CD4-positive, CD25-positive, alpha-beta regulatory T cell (primary cell): ENCODE data around the gene GLRA3. TPM values are rescaled to one million over a fixed set of nuclear protein-coding genes. Genes with fewer than 3 reads are reported as not detected.

Experiments used
- ATAC-seq, 2 donors: fragments of 150-1000 bp; cut with Tn5 transposase; one replicate each; pipeline ENCODE4 v1.10.0; 2021; ENCODE audit warnings: low read depth in 2 of 2, moderate number of reproducible peaks in 2 of 2, moderate library complexity in 1 of 2
- DNase-seq, 3 donors: peaks; one replicate each; pipeline versions ENCODE4 v3.0.0 to v3.0.0-alpha.2; 2012 to 2022; ENCODE audit warnings: mixed read lengths in 1 of 3
- H3K27ac ChIP-seq: one replicate; pipeline ENCODE4 v1.7.0; 2013; ENCODE audit warnings: mild to moderate bottlenecking, low read length; ENCODE audit not compliant: insufficient read depth, poor library complexity, severe bottlenecking
- H3K27me3 ChIP-seq: one replicate; pipeline ENCODE4 v1.7.0; 2013; ENCODE audit warnings: low read length; ENCODE audit not compliant: control insufficient read depth, insufficient read depth
- H3K36me3 ChIP-seq: one replicate; pipeline ENCODE4 v1.7.0; 2013; ENCODE audit warnings: mild to moderate bottlenecking, low read length, moderate library complexity; ENCODE audit not compliant: control insufficient read depth, insufficient read depth
- H3K4me1 ChIP-seq: 2 replicates; pipeline ENCODE4 v1.7.0; 2013; ENCODE audit warnings: mild to moderate bottlenecking, low read length; ENCODE audit not compliant: insufficient read depth, control insufficient read depth, poor library complexity, severe bottlenecking
- H3K4me3 ChIP-seq: one replicate; pipeline ENCODE4 v1.7.0; 2013; ENCODE audit warnings: low read depth, mild to moderate bottlenecking, low read length, moderate library complexity
- H3K9me3 ChIP-seq, 2 experiments: 1 replicate in 1 of 2; 2 replicates in 1 of 2; pipeline ENCODE4 v1.7.0; 2013; ENCODE audit warnings: low read length in 2 of 2, mild to moderate bottlenecking in 1 of 2, moderate library complexity in 1 of 2; ENCODE audit not compliant: control insufficient read depth in 2 of 2
- H3K27ac Mint-ChIP-seq, 3 donors: one replicate each; pipeline ENCODE4 v1.8.0; 2020 to 2022; ENCODE audit warnings: mild to moderate bottlenecking in 3 of 3, mixed read lengths in 3 of 3, moderate library complexity in 2 of 3
- H3K27me3 Mint-ChIP-seq: one replicate; pipeline ENCODE4 v1.8.0; 2022; ENCODE audit warnings: mild to moderate bottlenecking, mixed read lengths
- H3K36me3 Mint-ChIP-seq: one replicate; pipeline ENCODE4 v1.8.0; 2020; ENCODE audit warnings: mixed read lengths
- H3K4me1 Mint-ChIP-seq, 4 donors: one replicate each; pipeline ENCODE4 v1.8.0; 2020 to 2022; ENCODE audit warnings: mixed read lengths in 4 of 4, mild to moderate bottlenecking in 1 of 4
- H3K4me3 Mint-ChIP-seq, 4 donors: one replicate each; pipeline ENCODE4 v1.8.0; 2020 to 2022; ENCODE audit warnings: mild to moderate bottlenecking in 4 of 4, mixed read lengths in 4 of 4, moderate library complexity in 3 of 4
- H3K9me3 Mint-ChIP-seq, 7 donors: one replicate each; pipeline ENCODE4 v1.8.0; 2020 to 2022; ENCODE audit warnings: mixed read lengths in 7 of 7, mild to moderate bottlenecking in 3 of 7, moderate library complexity in 2 of 7
- polyA plus RNA-seq, 4 donors: library from polyadenylated mRNA; unstranded; fragments of 300-500 nt; fragmentation: Illumina TruSeq; gene quantifications; one replicate each; pipeline ENCODE4 v1.2.3, GENCODE V29; 2021
- total RNA-seq: library from RNA; stranded (reverse); gene quantifications from one replicate; pipeline ENCODE4 v1.2.3, GENCODE V29; 2022

Gene GLRA3
- total and polyA plus RNA-seq, 5 donors from 2014 or later = not detected

DNA sequence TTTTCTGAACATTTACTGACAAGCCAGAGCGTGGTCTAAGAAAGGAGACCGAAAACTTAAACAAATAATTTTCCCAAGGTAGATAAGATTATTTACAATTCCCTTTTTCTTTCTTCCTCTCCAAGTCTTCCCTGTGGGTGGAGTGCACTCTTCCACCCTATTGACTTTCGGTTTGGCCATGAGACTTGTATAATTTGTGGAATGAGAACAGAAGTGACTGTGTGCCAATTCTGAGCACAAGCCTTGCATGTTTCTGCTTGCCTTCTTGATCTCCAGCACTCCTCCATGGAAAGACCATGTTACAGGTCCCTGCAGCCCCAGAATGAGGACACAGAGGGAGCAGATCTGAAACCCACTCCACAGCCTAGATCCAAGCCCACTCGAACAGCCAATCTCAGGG is 156.8 kb downstream of the GLRA3 start:
- H3K4me3 Mint-ChIP-seq = no peak overlapping the region
- ATAC-seq = no peak

DNA sequence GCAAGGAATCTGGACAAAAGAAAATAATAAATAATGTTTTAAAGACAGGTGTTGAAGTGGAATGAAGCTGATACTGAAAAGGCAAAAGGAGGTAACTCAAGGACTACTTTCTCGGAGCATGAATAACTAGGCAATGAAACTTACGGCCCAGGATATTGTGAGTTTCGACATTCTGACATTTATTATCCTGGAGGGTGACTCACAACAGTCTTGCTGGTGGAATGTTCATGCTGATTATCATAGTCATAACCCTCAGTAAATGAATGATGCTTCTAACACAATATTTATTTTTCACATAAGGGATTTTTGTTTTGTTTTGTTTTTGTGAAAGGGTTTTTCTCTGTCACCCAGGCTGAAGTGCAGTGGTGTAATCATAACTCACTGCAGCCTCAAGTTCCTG is 159.8 kb downstream of the GLRA3 start:
- H3K9me3 ChIP-seq = no peaks in the 10 kb centered on the region
- no peak overlapping the region for H3K4me3 Mint-ChIP-seq
- H3K4me3 ChIP-seq = no peak overlapping the region
- H3K4me1 Mint-ChIP-seq = no peaks in the 10 kb centered on the region
- H3K9me3 Mint-ChIP-seq = peaks cover 0 to 1% (median 0%) of the 10 kb centered on the region in 7 donors
- ATAC-seq = no peak
- H3K27me3 ChIP-seq = no peaks in the 10 kb centered on the region
- peaks cover 26% of the 10 kb centered on the region for H3K27me3 Mint-ChIP-seq
- DNase-seq = no peak
- H3K27ac ChIP-seq = no peak overlapping the region
- no peaks in the 10 kb centered on the region for H3K36me3 ChIP-seq
- no peaks in the 10 kb centered on the region for H3K4me1 ChIP-seq
- no peak overlapping the region for H3K27ac Mint-ChIP-seq
- H3K36me3 Mint-ChIP-seq = no peaks in the 10 kb centered on the region

More for the DNA sequence above, 156.8 kb downstream of the GLRA3 start:
- Mint-ChIP-seq H3K27me3 (peaks cover 19% of the 10 kb centered on the region), H3K4me1 (no peaks in the 10 kb centered on the region), H3K9me3 (no peaks in the 10 kb centered on the region), H3K36me3 (no peaks in the 10 kb centered on the region), H3K27ac (no peak overlapping the region)
- Histone ChIP-seq H3K9me3 (no peaks in the 10 kb centered on the region), H3K36me3 (no peaks in the 10 kb centered on the region), H3K4me3 (no peak overlapping the region), H3K4me1 (no peaks in the 10 kb centered on the region), H3K27me3 (no peaks in the 10 kb centered on the region), H3K27ac (no peak overlapping the region)
- no peak for DNase-seq

DNA sequence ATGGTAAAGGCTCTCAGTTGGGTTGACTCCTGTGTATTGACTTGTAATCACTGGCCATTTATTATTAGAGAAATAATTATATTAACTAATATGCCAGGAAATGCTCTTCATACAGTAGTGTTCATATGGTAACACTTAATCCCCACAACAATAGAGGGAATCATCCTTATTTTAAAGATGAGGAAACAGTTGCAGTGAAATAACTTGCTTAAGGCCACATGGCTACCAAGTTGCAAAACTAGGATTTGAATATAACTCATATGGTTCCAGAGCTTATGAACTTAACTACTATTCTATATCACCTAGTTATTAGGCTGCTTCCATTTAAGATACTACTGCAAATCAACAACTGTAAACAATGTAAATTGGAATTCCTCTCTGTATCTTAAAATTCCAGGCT is 163.2 kb downstream of the GLRA3 start:
- H3K36me3 ChIP-seq = no peaks in the 10 kb centered on the region
- Mint-ChIP-seq H3K4me3 (no peak overlapping the region), H3K9me3 (peaks cover 0 to 4% (median 0%) of the 10 kb centered on the region in 7 donors), H3K4me1 (no peaks in the 10 kb centered on the region), H3K27ac (no peak overlapping the region), H3K27me3 (peaks cover 21% of the 10 kb centered on the region), H3K36me3 (no peaks in the 10 kb centered on the region)
- no peaks in the 10 kb centered on the region for H3K4me1 ChIP-seq
- H3K9me3 ChIP-seq = no peaks in the 10 kb centered on the region
- no peak overlapping the region for H3K27ac ChIP-seq
- no peaks in the 10 kb centered on the region for H3K27me3 ChIP-seq
- H3K4me3 ChIP-seq = no peak overlapping the region
- ATAC-seq = no peak
- DNase-seq = no peak

DNA sequence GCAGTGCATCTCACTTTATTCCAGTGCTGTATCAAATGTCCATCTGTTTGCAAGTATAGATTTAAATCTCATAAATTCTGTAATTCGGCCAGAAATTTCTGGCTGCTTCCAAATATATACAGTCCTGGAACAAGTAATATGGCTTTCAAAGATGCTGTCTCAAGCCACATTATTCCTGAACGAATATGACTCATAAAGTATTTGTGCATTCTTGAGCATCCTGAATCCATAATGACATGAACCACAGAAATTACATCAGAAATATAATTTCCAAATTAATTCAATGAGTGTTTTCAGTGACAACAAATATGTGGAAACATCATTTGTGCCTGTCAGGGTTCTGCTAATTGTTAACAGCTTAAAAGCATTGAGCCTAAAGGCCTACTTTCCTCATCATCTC is 165.8 kb downstream of the GLRA3 start:
- Mint-ChIP-seq H3K4me3 (no peak overlapping the region), H3K9me3 (peaks cover 0 to 6% (median 0%) of the 10 kb centered on the region in 7 donors), H3K27me3 (peaks cover 13% of the 10 kb centered on the region), H3K36me3 (no peaks in the 10 kb centered on the region), H3K27ac (no peak overlapping the region), H3K4me1 (no peaks in the 10 kb centered on the region)
- no peak for DNase-seq
- Histone ChIP-seq H3K36me3 (no peaks in the 10 kb centered on the region), H3K27me3 (no peaks in the 10 kb centered on the region), H3K27ac (no peak overlapping the region), H3K4me1 (no peaks in the 10 kb centered on the region), H3K9me3 (no peaks in the 10 kb centered on the region), H3K4me3 (no peak overlapping the region)
- no peak for ATAC-seq

DNA sequence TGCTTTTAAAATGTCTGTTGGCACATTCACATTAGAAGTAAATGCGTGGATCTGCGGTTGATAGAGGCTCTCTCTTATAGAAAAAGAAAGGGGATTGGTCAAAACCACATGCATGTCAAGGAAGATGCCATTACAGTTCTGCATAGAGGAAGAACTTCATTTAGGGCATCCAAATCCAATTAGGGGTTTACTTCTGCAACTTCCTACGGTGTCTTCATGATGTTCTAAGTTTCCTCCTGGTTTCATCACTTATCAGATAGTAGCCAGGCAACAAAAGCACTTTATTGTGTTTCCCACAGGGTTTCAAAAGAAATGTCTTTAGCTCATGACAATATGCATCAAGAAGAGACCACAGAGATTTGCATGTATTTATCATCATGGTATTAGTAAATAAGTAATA is 170.8 kb downstream of the GLRA3 start:
- H3K9me3 Mint-ChIP-seq = peaks cover 0 to 4% (median 0%) of the 10 kb centered on the region in 7 donors
- no peaks in the 10 kb centered on the region for H3K36me3 Mint-ChIP-seq
- Histone ChIP-seq H3K36me3 (no peaks in the 10 kb centered on the region), H3K27ac (no peak overlapping the region), H3K27me3 (no peaks in the 10 kb centered on the region), H3K4me1 (no peaks in the 10 kb centered on the region), H3K4me3 (no peak overlapping the region), H3K9me3 (no peaks in the 10 kb centered on the region)
- H3K4me1 Mint-ChIP-seq = no peaks in the 10 kb centered on the region
- ATAC-seq (no peak), DNase-seq (no peak)
- no peaks in the 10 kb centered on the region for H3K27me3 Mint-ChIP-seq
- no peak overlapping the region for H3K4me3 Mint-ChIP-seq
- H3K27ac Mint-ChIP-seq = no peak overlapping the region

DNA sequence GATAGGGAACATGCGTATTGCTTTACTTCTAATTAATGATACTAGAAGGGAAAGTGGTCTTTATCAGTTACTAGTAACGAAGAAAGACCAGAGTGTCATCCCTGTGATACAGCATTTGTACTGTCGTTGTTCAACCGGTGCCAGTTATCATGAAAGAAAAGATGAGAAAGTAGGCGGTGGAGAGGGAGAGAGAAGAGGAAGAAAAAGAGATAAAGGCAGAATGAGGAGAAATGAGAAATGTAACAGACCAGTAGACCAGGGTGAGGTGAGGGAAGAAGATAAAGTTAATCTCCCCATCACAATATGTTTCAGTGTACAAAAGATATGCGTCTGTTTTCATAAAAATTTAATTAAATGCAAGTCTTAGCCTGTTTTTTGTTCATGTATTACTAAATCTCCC is 171.6 kb downstream of the GLRA3 start:
- Histone ChIP-seq H3K4me1 (no peaks in the 10 kb centered on the region), H3K36me3 (no peaks in the 10 kb centered on the region), H3K4me3 (no peak overlapping the region), H3K27me3 (no peaks in the 10 kb centered on the region), H3K9me3 (no peaks in the 10 kb centered on the region), H3K27ac (no peak overlapping the region)
- no peak for ATAC-seq
- DNase-seq = no peak
- Mint-ChIP-seq H3K4me1 (no peaks in the 10 kb centered on the region), H3K27ac (no peak overlapping the region), H3K4me3 (no peak overlapping the region), H3K36me3 (no peaks in the 10 kb centered on the region), H3K27me3 (no peaks in the 10 kb centered on the region), H3K9me3 (peaks cover 0 to 4% (median 0%) of the 10 kb centered on the region in 7 donors)

DNA sequence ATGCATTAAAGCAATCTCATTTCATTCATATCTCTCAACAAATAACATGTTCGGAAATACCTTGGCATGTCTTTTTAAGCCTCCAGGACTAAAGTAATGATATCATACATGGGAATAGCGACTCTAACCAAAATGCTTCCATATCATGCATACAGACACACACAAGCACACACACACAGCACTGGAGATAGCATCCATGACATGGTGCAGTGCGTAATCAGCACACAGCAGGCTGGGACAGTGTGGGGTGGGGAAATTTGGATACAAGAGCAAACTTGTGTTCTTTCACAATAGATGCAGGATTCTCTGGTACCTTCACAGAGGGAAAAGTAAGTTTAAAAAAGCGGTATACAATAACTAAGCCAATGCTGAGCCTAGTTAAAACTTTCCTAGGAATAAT is 174.4 kb downstream of the GLRA3 start:
- DNase-seq (no peak), ATAC-seq (no peak)
- Histone ChIP-seq H3K4me3 (no peak overlapping the region), H3K9me3 (no peaks in the 10 kb centered on the region), H3K36me3 (no peaks in the 10 kb centered on the region), H3K27me3 (no peaks in the 10 kb centered on the region), H3K4me1 (no peaks in the 10 kb centered on the region), H3K27ac (no peak overlapping the region)
- H3K4me1 Mint-ChIP-seq = no peaks in the 10 kb centered on the region
- H3K9me3 Mint-ChIP-seq = peaks cover 0 to 3% (median 0%) of the 10 kb centered on the region in 7 donors
- no peaks in the 10 kb centered on the region for H3K36me3 Mint-ChIP-seq
- no peak overlapping the region for H3K4me3 Mint-ChIP-seq
- no peaks in the 10 kb centered on the region for H3K27me3 Mint-ChIP-seq
- H3K27ac Mint-ChIP-seq = no peak overlapping the region

DNA sequence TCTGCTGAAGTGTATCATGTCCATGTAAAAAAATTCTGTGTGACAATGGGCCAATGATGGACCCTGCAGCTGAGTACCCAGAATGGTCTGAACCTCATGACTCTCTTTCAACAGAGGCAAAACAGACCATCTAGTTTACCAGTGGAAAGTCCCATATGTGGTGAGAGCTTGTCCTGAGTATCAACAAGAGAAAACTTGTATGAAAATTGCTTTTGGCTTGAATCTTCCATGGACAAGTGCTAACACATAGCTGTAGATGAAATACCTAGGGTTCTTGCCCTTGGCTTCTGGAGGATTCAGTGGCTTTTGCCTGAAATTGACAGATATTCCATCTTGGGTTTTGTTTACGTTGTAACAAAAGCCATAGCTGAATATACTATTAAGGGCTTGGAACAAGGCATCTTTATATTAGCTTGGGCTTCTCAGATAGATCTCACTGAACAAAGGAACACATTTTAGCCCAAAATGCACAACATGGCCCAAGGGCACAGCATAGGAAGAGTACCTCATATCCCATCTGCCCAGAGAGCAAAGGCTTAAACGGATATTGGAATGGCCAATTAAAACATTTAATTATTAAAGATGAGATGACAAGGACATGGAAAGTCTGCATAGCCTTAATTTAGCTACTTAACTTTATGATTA is 178.2 kb downstream of the GLRA3 start:
- Histone ChIP-seq H3K9me3 (no peaks in the 10 kb centered on the region), H3K27me3 (no peaks in the 10 kb centered on the region), H3K4me1 (no peaks in the 10 kb centered on the region), H3K36me3 (no peaks in the 10 kb centered on the region), H3K4me3 (no peak overlapping the region), H3K27ac (no peak overlapping the region)
- H3K27me3 Mint-ChIP-seq = no peaks in the 10 kb centered on the region
- H3K36me3 Mint-ChIP-seq = no peaks in the 10 kb centered on the region
- no peak overlapping the region for H3K27ac Mint-ChIP-seq
- H3K4me3 Mint-ChIP-seq = no peak overlapping the region
- no peak for ATAC-seq
- DNase-seq = no peak
- H3K9me3 Mint-ChIP-seq = no peaks in the 10 kb centered on the region
- H3K4me1 Mint-ChIP-seq = no peaks in the 10 kb centered on the region
